Stimulated activated CD4-positive, alpha-beta T cell treated with anti-CD3 and anti-CD28 coated beads, Interleukin-12 subunit alpha, Interleukin-12 subunit beta, amount 100 ng/mL, for 24 hours (primary cell): ENCODE data around the gene POLR3E.
A peak's percentile ranks its signal among the peaks of the same experiment; 100 is the strongest.
"Not testable (repeated sequence)": the region's sequence is repeated elsewhere in the genome, so short reads cannot be mapped to it uniquely, and the experiment has no call there.

Experiments
- DNase-seq, 2 experiments: peaks; one replicate each; pipeline ENCODE4 v3.0.0-alpha.2; 2020; ENCODE audit warnings: low read depth in 2 of 2

The POLR3E gene

DNA sequence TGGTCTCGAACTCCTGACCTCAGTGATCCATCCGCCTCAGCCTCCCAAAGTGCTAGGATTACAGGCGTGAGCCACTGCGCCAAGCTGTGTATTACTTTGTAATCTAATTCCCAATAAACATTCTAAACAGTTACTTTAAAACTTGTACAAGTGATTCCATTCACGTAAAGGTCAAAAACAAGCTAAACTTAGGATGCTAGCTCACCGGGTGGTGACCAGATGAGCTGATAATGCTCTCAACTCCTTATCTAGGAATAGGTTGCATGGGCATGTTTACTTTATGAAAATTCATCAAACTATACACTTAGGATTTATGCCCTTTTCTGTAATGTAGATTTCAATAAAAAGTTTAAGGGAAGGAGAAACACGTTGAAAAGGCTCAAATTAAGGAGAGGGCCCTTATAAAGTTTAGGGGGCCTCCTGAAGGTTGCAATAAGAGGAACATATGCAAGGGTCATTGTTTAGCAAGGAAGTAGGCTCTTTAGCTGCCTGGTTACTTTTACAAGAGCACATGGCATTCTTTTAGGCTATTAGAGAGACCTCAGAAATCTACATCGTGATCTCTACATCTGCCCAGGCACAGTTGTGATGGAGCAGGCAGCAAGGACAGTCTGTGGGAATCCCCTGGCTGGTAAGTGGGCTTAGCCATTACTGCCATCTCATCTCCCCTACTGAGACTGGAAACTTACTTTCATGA is 63.9 kb downstream of the POLR3E start:
- DNase-seq = no peak

GRCh38 chr16:22364241-22364640 is 67.0 kb downstream of the POLR3E start:
- no peak for DNase-seq

- no peak for DNase-seq
Observed at GRCh38 chr16:22366371-22366770, 69.2 kb downstream of the POLR3E start.

- no peak for DNase-seq
Observed at GRCh38 chr16:22366889-22367288, 69.7 kb downstream of the POLR3E start.

DNA sequence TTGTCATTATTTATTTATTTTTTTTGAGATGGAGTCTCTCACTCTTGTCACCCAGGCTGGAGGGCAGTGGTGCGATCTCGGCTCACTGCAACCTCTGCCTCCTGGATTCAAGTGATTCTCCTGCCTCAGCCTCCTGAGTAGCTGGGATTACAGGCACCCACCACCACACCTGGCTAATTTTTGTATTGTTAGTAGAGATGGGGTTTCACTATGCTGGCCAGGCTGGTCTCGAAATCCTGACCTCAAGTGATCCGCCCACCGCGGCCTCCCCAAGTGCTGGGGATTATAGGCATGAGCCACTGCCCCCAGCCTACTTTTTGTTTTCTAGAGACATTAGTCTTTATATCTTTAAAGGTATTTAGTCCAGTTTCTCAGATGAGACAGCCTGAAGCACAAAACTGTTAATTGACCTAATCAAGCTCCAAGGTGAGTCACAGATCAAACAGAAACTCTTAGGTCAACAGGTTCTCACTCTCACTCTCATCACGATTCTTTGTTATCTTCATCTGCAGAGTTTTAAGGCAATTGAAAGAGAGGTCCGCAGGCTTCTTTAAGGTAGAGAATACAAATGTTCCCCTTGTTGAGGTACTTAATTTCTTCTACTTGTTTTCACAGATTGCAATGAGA is 71.1 kb downstream of the POLR3E start:
- DNase-seq = not testable (repeated sequence)

DNA sequence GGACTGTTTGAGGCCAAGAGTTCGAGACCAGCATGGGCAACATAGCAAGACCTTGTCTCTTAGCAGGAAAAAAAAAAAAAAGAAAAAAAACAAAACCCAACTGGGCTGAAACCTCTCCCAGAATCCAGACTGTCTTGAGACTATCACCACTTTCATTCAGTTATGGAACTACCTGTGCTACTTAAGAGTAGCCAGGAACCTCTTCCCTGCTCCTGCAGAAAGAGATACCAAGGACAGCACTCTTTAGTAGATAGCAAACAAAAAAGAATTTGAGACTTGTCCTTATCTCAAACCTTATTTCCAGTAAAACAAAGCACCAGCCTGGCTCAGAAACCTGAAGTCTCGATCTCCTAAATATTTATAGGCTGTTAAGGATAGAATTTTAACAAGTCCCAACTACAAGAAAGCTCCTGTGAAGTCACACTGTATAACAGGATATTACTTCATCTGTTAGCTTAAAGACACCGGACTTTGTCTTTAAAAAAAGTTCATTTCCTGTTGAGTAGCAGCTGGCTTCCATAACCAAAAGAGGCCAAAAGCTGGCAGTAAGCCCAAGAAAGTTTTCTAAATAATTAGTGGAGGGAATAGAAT is 72.1 kb downstream of the POLR3E start:
- no peak for DNase-seq

GRCh38 chr16:22370038-22370820 is 73.0 kb downstream of the POLR3E start:
- DNase-seq = no peak

GRCh38 chr16:22372882-22373661 is 75.9 kb downstream of the POLR3E start:
- no peak for DNase-seq

- DNase-seq = peak in 1 of 2 experiments; percentile 20
Observed at GRCh38 chr16:22373662-22374310, 76.6 kb downstream of the POLR3E start.

GRCh38 chr16:22374311-22375116 is 77.3 kb downstream of the POLR3E start, which contains the start of gene CDR2:
Gene CDR2 (minus strand): TSS chr16:22374619. CDS start chr16:22374309, 310 bp downstream.
- peak; percentile 96 to 97 for DNase-seq

DNA sequence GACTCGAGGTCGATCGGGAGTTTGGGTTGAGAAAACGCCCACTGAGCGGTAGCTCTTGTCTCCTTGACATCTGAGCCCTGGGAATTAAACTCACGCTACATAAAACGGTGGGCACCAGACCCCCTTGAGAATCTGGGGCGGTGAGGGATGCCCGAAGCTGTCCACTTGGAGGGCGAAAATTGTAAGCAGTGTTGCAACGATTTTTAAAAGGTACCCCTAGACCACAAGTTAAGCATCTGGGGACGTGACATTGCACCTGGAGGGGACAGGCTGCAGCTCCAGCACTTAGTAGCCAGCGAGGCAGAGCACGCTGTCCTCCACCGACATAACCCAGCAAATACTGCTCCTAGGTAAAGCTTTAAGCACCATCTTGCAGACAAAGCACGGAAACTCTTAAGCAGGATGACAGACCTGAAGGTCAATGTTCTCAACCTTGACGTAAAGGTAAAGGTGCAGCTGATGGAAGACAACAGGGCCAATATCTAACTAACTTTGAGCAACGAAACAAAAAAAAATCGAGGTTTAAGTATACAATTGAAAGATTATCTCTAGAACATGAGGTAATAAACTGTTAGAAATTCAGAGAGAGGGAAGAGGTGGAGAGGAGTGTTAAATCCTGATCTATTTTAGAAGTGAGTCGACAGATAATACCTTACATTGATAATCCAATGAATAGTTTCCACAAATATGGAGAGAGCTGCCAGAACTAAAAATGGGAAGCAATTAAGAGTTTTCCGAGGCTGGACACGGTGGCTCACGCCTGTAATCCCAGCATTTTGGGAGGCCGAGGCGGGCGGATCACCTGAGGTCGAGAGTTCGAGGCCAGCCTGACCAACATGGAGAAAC is 78.1 kb downstream of the POLR3E start:
- DNase-seq = no peak

DNA sequence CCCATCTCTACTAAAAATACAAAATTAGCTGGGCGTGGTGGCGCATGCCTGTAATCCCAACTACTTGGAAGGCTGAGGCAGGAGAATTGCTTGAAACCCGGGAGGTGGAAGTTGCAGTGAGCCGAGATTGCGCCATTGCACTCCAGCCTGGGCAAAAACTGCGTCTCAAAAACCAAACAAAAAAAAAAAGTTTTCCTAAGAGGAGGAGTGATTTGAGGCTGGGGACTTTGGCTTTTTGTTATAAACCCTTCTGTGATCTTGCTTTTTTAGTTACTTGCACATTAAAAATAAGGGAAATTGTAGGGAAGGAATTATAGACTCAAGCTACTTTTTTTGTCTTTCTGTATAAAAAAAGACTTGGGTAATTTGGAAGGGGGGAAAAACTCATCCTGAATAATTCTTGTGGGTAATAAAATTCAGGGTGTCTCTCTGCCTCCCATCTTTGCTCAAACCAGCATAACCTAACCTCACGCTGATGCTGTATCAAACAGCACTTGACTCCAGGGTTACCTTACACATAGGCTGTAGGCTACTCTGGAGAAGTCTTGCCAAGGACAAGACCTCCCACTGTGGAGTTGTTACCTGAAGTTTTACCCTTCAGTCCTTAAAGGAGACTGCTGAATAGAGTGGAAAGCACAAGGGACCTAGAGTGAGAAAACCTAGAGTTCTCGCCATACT is 78.9 kb downstream of the POLR3E start:
- DNase-seq = no peak

DNA sequence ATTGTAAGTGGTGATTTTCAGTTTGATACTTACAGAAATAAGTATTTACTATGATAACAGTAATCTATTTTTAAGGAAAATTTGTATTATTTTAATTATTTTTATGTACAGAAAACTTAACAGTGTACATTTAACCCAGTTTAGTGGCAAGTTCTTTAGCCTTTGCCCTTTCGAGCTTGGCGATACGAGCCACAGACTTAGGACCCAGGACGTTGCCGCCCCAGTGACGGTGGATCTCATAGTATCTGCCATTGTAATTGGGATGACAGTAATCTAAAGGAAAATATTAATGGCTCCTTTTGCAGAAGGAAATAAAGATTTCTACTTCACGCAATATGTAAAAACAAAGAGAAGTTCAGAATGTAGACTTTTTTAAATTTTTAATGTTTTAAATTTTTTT is 82.4 kb downstream of the POLR3E start:
- DNase-seq = no peak

GRCh38 chr16:22380529-22380928 is 83.3 kb downstream of the POLR3E start:
- DNase-seq = no peak

GRCh38 chr16:22381392-22381791 is 84.2 kb downstream of the POLR3E start:
- DNase-seq = no peak

DNA sequence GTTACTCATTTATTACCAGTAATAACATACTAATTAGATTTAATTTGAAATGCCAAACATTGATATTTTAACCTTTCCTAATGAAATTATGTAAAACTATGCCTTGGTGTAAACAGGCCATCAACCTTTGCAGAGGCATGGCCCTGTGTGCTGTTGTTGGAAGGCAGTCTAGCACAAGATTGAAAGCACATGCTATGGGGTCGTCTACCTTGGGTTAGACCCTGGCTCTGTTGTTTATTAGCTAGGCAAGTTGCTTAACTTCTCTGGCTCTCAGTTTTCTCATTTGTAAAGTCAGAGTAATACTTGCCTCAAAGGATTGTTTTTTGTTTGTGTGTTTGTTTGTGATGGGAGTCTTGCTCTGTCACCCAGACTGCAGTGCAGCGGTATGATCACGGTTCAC is 86.6 kb downstream of the POLR3E start:
- no peak for DNase-seq
